BLaER1 (cell line): Measurements from ENCODE around the gene NUAK1.

Experiments
- H3K27ac ChIP-seq: shearing (Covaris generic); formaldehyde crosslinking; 2 replicates; pipeline ENCODE4 v1.8.1; 2022
- H3K27me3 ChIP-seq: shearing (Covaris generic); formaldehyde crosslinking; 2 replicates; pipeline ENCODE4 v1.8.1; 2022
- H3K36me3 ChIP-seq: shearing (Covaris generic); formaldehyde crosslinking; 2 replicates; pipeline ENCODE4 v1.8.1; 2022
- H3K4me1 ChIP-seq: shearing (Covaris generic); formaldehyde crosslinking; 2 replicates; pipeline ENCODE4 v1.8.1; 2022
- H3K4me2 ChIP-seq: shearing (Covaris generic); formaldehyde crosslinking; 2 replicates; pipeline ENCODE4 v1.8.1; 2022
- H3K4me3 ChIP-seq: shearing (Covaris generic); formaldehyde crosslinking; 2 replicates; pipeline ENCODE4 v1.8.1; 2022
- H3K9ac ChIP-seq: shearing (Covaris generic); formaldehyde crosslinking; 2 replicates; pipeline ENCODE4 v1.8.1; 2022
- H3K9me3 ChIP-seq: shearing (Covaris generic); formaldehyde crosslinking; 2 replicates; pipeline ENCODE4 v1.8.1; 2022
- H4K20me1 ChIP-seq: shearing (Covaris generic); formaldehyde crosslinking; 2 replicates; pipeline ENCODE4 v1.8.1; 2022
- Cebpa-rat ChIP-seq: shearing (Covaris generic); IDR thresholded peaks from 2 replicates; pipeline ENCODE4 v1.8.1; 2022

NUAK1 gene

DNA sequence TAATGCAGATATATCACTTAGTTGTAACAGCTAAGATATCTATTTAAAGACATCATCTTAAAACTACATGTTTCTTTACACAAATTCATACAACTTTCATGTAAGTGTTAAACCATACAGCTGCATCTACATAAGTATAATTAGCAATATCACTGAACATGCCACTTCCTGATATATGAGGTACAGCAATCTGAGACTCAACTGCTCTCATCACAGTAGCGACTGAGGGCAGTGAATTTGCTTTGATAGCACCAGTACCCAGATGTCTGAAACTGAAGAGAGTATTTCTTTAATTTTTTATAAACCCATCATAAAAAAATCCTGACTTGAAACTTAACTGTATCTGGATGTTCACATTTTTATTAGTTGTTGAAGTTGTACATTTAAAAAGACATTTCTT is 34.7 kb upstream of the NUAK1 start:
- no peak overlapping the region for H3K27ac ChIP-seq
- no peak for TF ChIP-seq Cebpa-rat
- no peaks in the 10 kb centered on the region for H4K20me1 ChIP-seq
- H3K4me1 ChIP-seq, result peaks cover 18% of the 10 kb centered on the region
- no peaks in the 10 kb centered on the region for H3K9me3 ChIP-seq
- H3K27me3 ChIP-seq, result no peaks in the 10 kb centered on the region
- H3K4me3 ChIP-seq, result no peak overlapping the region
- H3K4me2 ChIP-seq, result peak overlapping the region; percentile 11; the same call in 1 of the 2 replicates
- H3K36me3 ChIP-seq, result no peaks in the 10 kb centered on the region
- no peak overlapping the region for H3K9ac ChIP-seq

DNA sequence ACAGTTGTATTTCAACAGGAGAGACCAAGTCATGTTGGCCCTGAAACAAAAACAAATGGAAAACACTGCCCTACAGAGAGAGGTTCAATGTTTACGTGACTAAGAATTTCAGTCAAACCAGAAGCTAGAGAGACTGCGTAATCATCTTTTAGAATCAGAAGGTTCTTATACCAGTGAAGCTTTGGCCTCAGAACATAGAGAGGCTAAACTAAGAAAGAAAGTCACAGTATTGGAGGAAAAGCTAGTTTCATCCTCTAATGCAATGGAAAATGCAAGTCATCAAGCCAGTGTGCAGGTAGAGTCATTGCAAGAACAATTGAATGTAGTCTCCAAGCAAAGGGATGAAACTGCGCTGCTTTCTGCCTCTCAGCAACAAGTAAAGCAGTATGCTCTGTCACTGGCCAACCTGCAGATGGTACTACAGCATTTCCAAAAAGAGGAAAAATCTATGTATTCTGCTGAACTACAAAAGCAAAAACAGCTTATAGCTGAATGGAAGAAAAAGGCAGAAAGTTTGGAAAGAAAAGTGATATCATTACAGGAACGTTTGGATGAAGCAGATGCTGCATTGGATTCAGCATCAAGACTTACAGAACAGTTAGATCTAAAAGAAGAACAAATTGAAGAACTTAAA is 32.5 kb upstream of the NUAK1 start:
- no peaks in the 10 kb centered on the region for H3K36me3 ChIP-seq
- peaks cover 3% of the 10 kb centered on the region; the same call in 1 of the 2 replicates for H3K9me3 ChIP-seq
- no peaks in the 10 kb centered on the region for H3K27me3 ChIP-seq
- H3K27ac ChIP-seq, result no peak overlapping the region
- H3K4me3 ChIP-seq, result no peak overlapping the region
- H3K9ac ChIP-seq, result no peak overlapping the region
- no peak for TF ChIP-seq Cebpa-rat
- no peak overlapping the region for H3K4me2 ChIP-seq
- H4K20me1 ChIP-seq, result no peaks in the 10 kb centered on the region
- H3K4me1 ChIP-seq, result peaks cover 18% of the 10 kb centered on the region

DNA sequence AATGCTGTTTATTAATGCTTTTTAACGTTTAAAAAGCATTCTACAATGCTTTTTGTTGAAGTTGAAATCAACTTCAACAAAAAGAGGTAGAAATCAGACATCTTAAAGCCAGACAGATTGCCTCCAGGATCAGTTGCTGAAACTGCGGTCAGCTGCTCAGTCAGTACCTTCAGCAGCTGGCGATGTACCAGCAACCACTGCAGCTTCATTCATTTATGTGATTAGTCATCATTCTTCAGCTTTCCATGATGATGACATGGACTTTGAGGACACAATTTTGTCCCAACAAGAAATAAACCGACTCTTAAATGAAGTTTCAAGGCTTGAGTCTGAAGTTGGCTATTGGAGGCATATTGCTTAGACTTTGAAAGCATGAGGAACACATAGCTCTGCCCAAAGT is 31.5 kb upstream of the NUAK1 start:
- Histone ChIP-seq H4K20me1 (no peaks in the 10 kb centered on the region), H3K4me2 (no peak overlapping the region), H3K9me3 (peaks cover 3% of the 10 kb centered on the region; the same call in 1 of the 2 replicates), H3K27me3 (no peaks in the 10 kb centered on the region), H3K9ac (no peak overlapping the region), H3K27ac (no peak overlapping the region), H3K4me3 (no peak overlapping the region), H3K4me1 (peaks cover 18% of the 10 kb centered on the region), H3K36me3 (no peaks in the 10 kb centered on the region)
- no peak for TF ChIP-seq Cebpa-rat

DNA sequence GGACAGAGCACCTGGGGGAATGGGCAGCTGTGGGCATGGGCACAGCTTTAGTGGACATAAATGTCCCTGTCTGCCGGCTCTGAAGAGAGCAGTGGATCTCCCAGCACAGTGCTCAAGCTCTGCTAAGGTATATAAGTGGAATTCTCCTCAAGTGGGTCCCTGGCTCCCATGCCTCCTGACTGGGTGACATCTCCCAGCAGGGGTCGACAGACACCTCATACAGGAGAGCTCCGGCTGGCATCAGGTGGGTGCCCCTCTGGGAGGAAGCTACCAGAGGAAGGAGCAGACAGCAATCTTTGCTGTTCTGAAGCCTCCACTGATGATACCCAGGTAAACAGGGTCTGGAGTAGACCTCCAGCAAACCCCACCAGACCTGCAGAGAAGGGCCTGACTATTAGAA is 25.0 kb upstream of the NUAK1 start:
- TF ChIP-seq Cebpa-rat, result no peak
- no peak overlapping the region for H3K4me2 ChIP-seq
- no peaks in the 10 kb centered on the region for H3K27me3 ChIP-seq
- H3K9ac ChIP-seq, result no peak overlapping the region
- no peaks in the 10 kb centered on the region for H4K20me1 ChIP-seq
- H3K9me3 ChIP-seq, result peaks cover 3% of the 10 kb centered on the region; the same call in 1 of the 2 replicates
- no peak overlapping the region for H3K4me3 ChIP-seq
- no peaks in the 10 kb centered on the region for H3K36me3 ChIP-seq
- no peak overlapping the region for H3K27ac ChIP-seq
- 0 out of 2 replicates have a peak, but pooled peaks cover 5% of the 10 kb centered on the region for H3K4me1 ChIP-seq

DNA sequence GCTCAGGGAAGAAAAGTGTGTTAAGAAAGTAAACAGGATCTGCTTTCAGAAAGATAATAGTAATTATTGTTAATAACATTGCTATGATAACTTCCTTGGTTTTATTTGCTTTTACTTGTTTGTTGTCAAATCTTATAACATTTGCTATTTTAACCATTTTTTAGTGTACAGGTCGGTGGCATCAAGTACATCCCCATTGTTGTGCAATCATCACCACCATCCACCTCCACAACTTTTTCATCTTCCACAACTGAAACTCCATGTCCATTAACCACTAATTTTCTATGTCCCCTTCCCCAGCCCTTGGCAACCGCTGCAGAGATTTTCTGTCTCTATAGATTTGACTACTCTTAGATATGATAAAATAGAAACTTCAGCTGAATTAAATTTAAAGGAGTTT is 22.7 kb upstream of the NUAK1 start:
- no peaks in the 10 kb centered on the region for H3K27me3 ChIP-seq
- no peak overlapping the region for H3K27ac ChIP-seq
- no peak overlapping the region for H3K4me2 ChIP-seq
- no peaks in the 10 kb centered on the region for H3K9me3 ChIP-seq
- H3K4me3 ChIP-seq, result no peak overlapping the region
- no peak overlapping the region for H3K9ac ChIP-seq
- TF ChIP-seq Cebpa-rat, result no peak; the same call in 1 of the 2 replicates
- H3K4me1 ChIP-seq, result 0 out of 2 replicates have a peak, but pooled peaks cover 5% of the 10 kb centered on the region
- no peaks in the 10 kb centered on the region for H4K20me1 ChIP-seq
- no peaks in the 10 kb centered on the region for H3K36me3 ChIP-seq

DNA sequence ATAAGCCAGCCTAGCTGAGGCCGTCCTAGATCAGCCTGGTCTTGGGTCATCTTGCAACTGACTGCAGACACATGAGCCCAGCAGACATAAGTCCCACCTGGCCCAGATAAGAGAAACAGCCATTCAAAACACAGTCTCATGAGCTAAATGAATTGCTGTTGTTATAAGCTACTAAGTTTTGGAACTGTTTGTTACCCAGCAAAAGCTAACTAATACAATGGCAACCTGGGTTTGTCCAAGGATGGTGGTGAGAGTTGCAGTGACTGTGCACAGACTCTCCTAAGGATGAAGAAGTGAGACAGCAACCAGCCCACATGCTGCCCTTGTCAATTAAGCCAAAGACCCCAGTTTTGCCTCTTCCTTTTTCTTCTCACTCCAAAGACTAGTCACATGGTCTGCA is 22.2 kb upstream of the NUAK1 start:
- no peak overlapping the region for H3K27ac ChIP-seq
- H3K36me3 ChIP-seq, result no peaks in the 10 kb centered on the region
- no peaks in the 10 kb centered on the region for H3K9me3 ChIP-seq
- no peaks in the 10 kb centered on the region for H4K20me1 ChIP-seq
- TF ChIP-seq Cebpa-rat, result no peak
- H3K4me3 ChIP-seq, result no peak overlapping the region
- H3K4me1 ChIP-seq, result 0 out of 2 replicates have a peak, but pooled peaks cover 5% of the 10 kb centered on the region
- H3K4me2 ChIP-seq, result no peak overlapping the region
- no peaks in the 10 kb centered on the region for H3K27me3 ChIP-seq
- no peak overlapping the region for H3K9ac ChIP-seq

DNA sequence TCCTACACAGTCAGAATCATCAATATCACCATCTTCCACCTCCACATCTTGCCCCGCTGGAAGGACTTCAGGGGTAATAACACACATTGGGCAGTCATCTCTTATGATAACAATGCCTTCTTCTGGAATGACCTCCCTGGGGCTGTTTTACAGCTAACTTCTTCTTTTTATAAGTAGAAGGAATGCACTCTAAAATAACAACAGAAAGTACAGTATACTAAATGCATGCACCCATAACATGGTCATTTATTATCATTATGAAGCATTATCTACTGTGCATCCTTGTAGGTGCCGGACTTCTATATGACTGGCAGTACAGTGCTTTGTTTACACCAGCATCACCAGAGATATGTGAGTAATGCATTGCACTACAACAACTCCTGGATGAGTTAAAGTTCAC is 19.0 kb upstream of the NUAK1 start:
- Histone ChIP-seq H3K4me2 (no peak overlapping the region), H3K4me3 (no peak overlapping the region), H4K20me1 (no peaks in the 10 kb centered on the region), H3K9me3 (no peaks in the 10 kb centered on the region), H3K4me1 (0 out of 2 replicates have a peak, but pooled peaks cover under 1% of the 10 kb centered on the region), H3K36me3 (no peaks in the 10 kb centered on the region), H3K9ac (no peak overlapping the region), H3K27ac (no peak overlapping the region), H3K27me3 (no peaks in the 10 kb centered on the region)
- no peak for TF ChIP-seq Cebpa-rat

DNA sequence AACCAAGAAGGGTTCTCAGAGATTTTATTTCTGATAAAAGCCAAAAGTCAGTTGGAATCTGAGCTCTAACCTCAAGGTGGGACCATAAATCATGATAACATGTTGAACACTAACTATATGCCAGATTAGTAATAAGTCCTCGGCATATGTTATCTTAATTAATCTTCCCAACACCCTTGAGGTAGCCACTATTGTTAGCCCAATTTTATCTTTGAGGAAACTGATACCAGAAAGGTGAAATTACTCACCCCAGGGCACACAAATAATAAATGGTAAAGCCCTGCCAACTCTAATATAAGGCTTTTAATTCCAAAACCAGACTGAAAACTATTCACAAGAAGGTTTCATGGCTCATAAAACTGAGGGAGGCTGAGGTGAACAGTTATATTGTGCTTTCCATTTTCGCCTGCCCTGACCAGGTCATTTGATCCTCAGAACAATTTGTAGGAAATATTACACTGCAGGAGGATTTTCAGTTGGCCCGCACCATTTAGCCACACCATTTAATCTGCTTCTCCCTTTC is 16.1 kb upstream of the NUAK1 start:
- H3K4me3 ChIP-seq, result no peak overlapping the region
- no peak overlapping the region for H3K4me2 ChIP-seq
- H3K36me3 ChIP-seq, result no peaks in the 10 kb centered on the region
- no peaks in the 10 kb centered on the region for H4K20me1 ChIP-seq
- no peak overlapping the region for H3K9ac ChIP-seq
- no peaks in the 10 kb centered on the region for H3K27me3 ChIP-seq
- H3K27ac ChIP-seq, result no peak overlapping the region
- H3K9me3 ChIP-seq, result no peaks in the 10 kb centered on the region
- no peak for TF ChIP-seq Cebpa-rat
- H3K4me1 ChIP-seq, result no peaks in the 10 kb centered on the region

DNA sequence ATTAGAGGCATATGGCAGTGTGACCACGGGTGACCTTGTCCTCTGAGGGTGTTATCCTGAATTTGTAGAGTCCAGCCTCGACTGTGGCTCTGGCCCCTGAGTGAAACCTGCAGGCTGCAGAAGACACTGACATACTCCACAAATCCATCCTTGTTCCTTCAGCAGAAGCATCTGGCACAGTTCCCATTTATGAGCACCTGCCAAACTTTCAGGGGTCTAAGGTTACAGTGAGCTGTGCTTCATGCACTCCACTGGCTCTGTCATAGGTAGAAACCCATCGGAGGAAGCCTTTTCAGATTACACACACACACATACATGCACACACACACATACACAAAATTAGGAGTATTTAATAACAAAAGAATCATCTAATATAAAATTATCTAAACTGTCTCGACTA is 13.6 kb upstream of the NUAK1 start:
- Histone ChIP-seq H3K4me3 (no peak overlapping the region), H3K4me2 (no peak overlapping the region), H3K9me3 (no peaks in the 10 kb centered on the region), H3K36me3 (no peaks in the 10 kb centered on the region), H3K4me1 (no peaks in the 10 kb centered on the region), H3K9ac (no peak overlapping the region), H3K27ac (no peak overlapping the region), H4K20me1 (no peaks in the 10 kb centered on the region), H3K27me3 (no peaks in the 10 kb centered on the region)
- TF ChIP-seq Cebpa-rat, result no peak

DNA sequence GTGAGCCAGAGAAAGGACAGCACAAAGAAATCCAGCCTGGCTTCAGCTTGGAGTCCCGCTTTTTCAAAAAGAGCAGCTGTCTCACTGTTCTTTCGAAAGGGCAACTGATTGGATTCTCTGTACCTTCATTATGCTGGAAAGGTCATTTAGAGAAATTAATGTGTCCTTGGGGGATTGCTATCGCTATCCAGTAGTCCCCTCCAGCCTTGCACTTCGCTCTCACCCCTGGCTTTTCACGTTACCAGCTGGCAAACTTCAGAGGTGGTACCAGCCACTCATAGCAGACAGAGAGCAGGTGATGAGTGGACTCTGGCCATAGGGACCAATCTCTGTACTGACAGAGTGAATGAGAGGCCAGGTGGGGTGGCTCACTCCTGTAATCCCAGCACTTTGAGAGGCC is 11.8 kb upstream of the NUAK1 start:
- no peak overlapping the region for H3K27ac ChIP-seq
- H3K9ac ChIP-seq, result no peak overlapping the region
- H3K4me2 ChIP-seq, result no peak overlapping the region
- H3K4me1 ChIP-seq, result no peaks in the 10 kb centered on the region
- no peak overlapping the region for H3K4me3 ChIP-seq
- TF ChIP-seq Cebpa-rat, result no peak
- no peaks in the 10 kb centered on the region for H3K9me3 ChIP-seq
- no peaks in the 10 kb centered on the region for H4K20me1 ChIP-seq
- no peaks in the 10 kb centered on the region for H3K36me3 ChIP-seq
- no peaks in the 10 kb centered on the region for H3K27me3 ChIP-seq
